WTC11 (cell line): ENCODE measurements around the gene SLC66A2. TPM values are rescaled to one million over a fixed set of nuclear protein-coding genes. Genes with fewer than 3 reads are reported as not detected.

Experiments used
- ATAC-seq: fragments of 200-7000 bp; cut with Tn5 transposase; 2 replicates; pipeline ENCODE4 v1.10.0; 2021; ENCODE audit warnings: mild to moderate bottlenecking, moderate library complexity
- CTCF ChIA-PET: fragments of 300-600 bp; sonication (Branson Sonifier 250); formaldehyde crosslinking; loops from one replicate; lab custom pipeline; 2021; ENCODE audit warnings: antibody characterized with exemption; lab: Charles Lee
- POLR2A ChIA-PET: fragments of 350-600 bp; sonication (Branson Sonifier 250); formaldehyde crosslinking; loops from one replicate; lab custom pipeline; 2021; ENCODE audit warnings: antibody characterized with exemption; lab: Charles Lee
- DNase-seq: peaks from one replicate; pipeline ENCODE4 v3.0.0; 2021; ENCODE audit warnings: low spot score
- H3K27ac Mint-ChIP-seq: 2 replicates; pipeline ENCODE4 v1.8.0; 2021; ENCODE audit warnings: mixed read lengths
- H3K27me3 Mint-ChIP-seq: 2 replicates; pipeline ENCODE4 v1.8.0; 2021; ENCODE audit warnings: low read depth, mild to moderate bottlenecking, moderate library complexity, mixed read lengths
- H3K36me3 Mint-ChIP-seq: 2 replicates; pipeline ENCODE4 v1.8.0; 2021; ENCODE audit warnings: mixed read lengths
- H3K4me1 Mint-ChIP-seq: 2 replicates; pipeline ENCODE4 v1.8.0; 2022; ENCODE audit warnings: mixed read lengths
- H3K4me3 Mint-ChIP-seq: 2 replicates; pipeline ENCODE4 v1.8.0; 2021; ENCODE audit warnings: mild to moderate bottlenecking, moderate library complexity, mixed read lengths
- H3K9me3 Mint-ChIP-seq: 2 replicates; pipeline ENCODE4 v1.8.0; 2021; ENCODE audit warnings: mixed read lengths
- ATF6 ChIP-seq: sonication (generic); formaldehyde crosslinking; IDR thresholded peaks from 2 replicates; pipeline ENCODE4 v1.8.1; 2023; ENCODE audit warnings: mild to moderate bottlenecking, missing genetic modification reagents
- CREB1 ChIP-seq: sonication (generic); formaldehyde crosslinking; IDR thresholded peaks from 2 replicates; pipeline ENCODE4 v1.8.0; 2023; ENCODE audit warnings: mild to moderate bottlenecking, missing genetic modification reagents
- CREM ChIP-seq: sonication (generic); formaldehyde crosslinking; IDR thresholded peaks from 2 replicates; pipeline ENCODE4 v1.8.1; 2022; ENCODE audit warnings: mild to moderate bottlenecking, missing genetic modification reagents, moderate library complexity
- FOXK1 ChIP-seq: sonication (generic); formaldehyde crosslinking; IDR thresholded peaks from 2 replicates; pipeline ENCODE4 v1.8.0; 2022; ENCODE audit warnings: mild to moderate bottlenecking, moderate library complexity, missing genetic modification reagents
- FOXP1 ChIP-seq: sonication (generic); formaldehyde crosslinking; IDR thresholded peaks from 2 replicates; pipeline ENCODE4 v1.8.0; 2022; ENCODE audit warnings: missing genetic modification reagents, mild to moderate bottlenecking, moderate library complexity, borderline replicate concordance
- GTF2I ChIP-seq: fragments of 250-450 bp; sonication (Bioruptor Pico); conservative IDR thresholded peaks from 2 replicates; pipeline ENCODE4 v1.4.0; 2021; ENCODE audit warnings: mild to moderate bottlenecking
- HMGXB4 ChIP-seq: sonication (generic); formaldehyde crosslinking; IDR thresholded peaks from 2 replicates; pipeline ENCODE4 v1.8.1; 2023; ENCODE audit warnings: mild to moderate bottlenecking, moderate library complexity, missing genetic modification reagents
- KAT7 ChIP-seq: sonication (generic); formaldehyde crosslinking; IDR thresholded peaks from 2 replicates; pipeline ENCODE4 v1.8.1; 2023; ENCODE audit warnings: missing genetic modification reagents, mild to moderate bottlenecking, borderline replicate concordance
- MYBL2 ChIP-seq: sonication (generic); formaldehyde crosslinking; IDR thresholded peaks from 2 replicates; pipeline ENCODE4 v1.8.1; 2023; ENCODE audit warnings: mild to moderate bottlenecking, moderate library complexity, missing genetic modification reagents
- NFATC4 ChIP-seq: fragments of 250-450 bp; sonication (Bioruptor Pico); IDR thresholded peaks from 2 replicates; pipeline ENCODE4 v1.9.0; 2021; ENCODE audit warnings: mild to moderate bottlenecking
- NR3C1 ChIP-seq: sonication (generic); formaldehyde crosslinking; conservative IDR thresholded peaks from 2 replicates; pipeline ENCODE4 v1.8.1; 2023; ENCODE audit warnings: low read depth, mild to moderate bottlenecking, missing genetic modification reagents
- PRRX2 ChIP-seq: fragments of 250-450 bp; sonication (Bioruptor Pico); IDR thresholded peaks from 2 replicates; pipeline ENCODE4 v1.8.0; 2021; ENCODE audit warnings: mild to moderate bottlenecking
- SP1 ChIP-seq: sonication (generic); formaldehyde crosslinking; conservative IDR thresholded peaks from 2 replicates; pipeline ENCODE4 v1.8.1; 2022; ENCODE audit warnings: missing genetic modification reagents
- TEAD4 ChIP-seq: sonication (generic); formaldehyde crosslinking; IDR thresholded peaks from 2 replicates; pipeline ENCODE4 v1.8.0; 2022; ENCODE audit warnings: mild to moderate bottlenecking, missing genetic modification reagents
- TP53 ChIP-seq: sonication (generic); formaldehyde crosslinking; IDR thresholded peaks from 2 replicates; pipeline ENCODE4 v1.8.1; 2023; ENCODE audit warnings: mild to moderate bottlenecking, missing genetic modification reagents
- USF1 ChIP-seq: sonication (generic); formaldehyde crosslinking; IDR thresholded peaks from 2 replicates; pipeline ENCODE4 v1.8.0; 2022; ENCODE audit warnings: mild to moderate bottlenecking, missing genetic modification reagents
- ZNF232 ChIP-seq: sonication (generic); formaldehyde crosslinking; IDR thresholded peaks from 2 replicates; pipeline ENCODE4 v1.8.0; 2022; ENCODE audit warnings: mild to moderate bottlenecking, missing genetic modification reagents
- ZNF423 ChIP-seq: fragments of 250-450 bp; sonication (Bioruptor Pico); IDR thresholded peaks from 2 replicates; pipeline ENCODE4 v2.1.2; 2022; ENCODE audit warnings: mild to moderate bottlenecking, moderate library complexity
- ZNF512 ChIP-seq: sonication (generic); formaldehyde crosslinking; IDR thresholded peaks from 2 replicates; pipeline ENCODE4 v1.8.1; 2022; ENCODE audit warnings: missing genetic modification reagents, borderline replicate concordance
- total RNA-seq: library from RNA; stranded (reverse); gene quantifications from 3 replicates; pipeline ENCODE4 v1.2.3, GENCODE V29; 2021

Gene SLC66A2
- total RNA-seq, 1 experiment from 2014 or later, result 20.9 TPM

GRCh38 chr18:79938196-79938595 lies 13.3 kb downstream of the SLC66A2 start:
- no peak overlapping the region for H3K27ac Mint-ChIP-seq
- no peak overlapping the region for H3K4me3 Mint-ChIP-seq
- no peaks in the 10 kb centered on the region for H3K27me3 Mint-ChIP-seq
- CTCF ChIA-PET, result no interaction called here
- peak; percentile 5 for DNase-seq
- no peak for TF ChIP-seq FOXP1 (CRISPR knock-in tag)
- TF ChIP-seq, all 79 proteins: peak for 0
- H3K36me3 Mint-ChIP-seq, result peaks cover 9% of the 10 kb centered on the region
- H3K4me1 Mint-ChIP-seq, result peaks cover 8% of the 10 kb centered on the region
- peaks cover 10% of the 10 kb centered on the region for H3K9me3 Mint-ChIP-seq
- ATAC-seq, result no peak
- POLR2A ChIA-PET, result no interaction called here

GRCh38 chr18:79937103-79937860 lies 14.2 kb downstream of the SLC66A2 start:
- H3K27me3 Mint-ChIP-seq, result no peaks in the 10 kb centered on the region
- TF ChIP-seq MYBL2 (no peak), USF1 (no peak), ATF6 (no peak), SP1 (CRISPR knock-in tag) (no peak), NR3C1 (CRISPR knock-in tag) (no peak), GTF2I (CRISPR knock-in tag) (no peak), FOXK1 (CRISPR knock-in tag) (no peak), ZNF423 (CRISPR knock-in tag) (no peak), CREM (CRISPR knock-in tag) (no peak), KAT7 (no peak)
- DNase-seq (peak; percentile 7), ATAC-seq (no peak)
- peaks cover 8% of the 10 kb centered on the region for H3K4me1 Mint-ChIP-seq
- H3K36me3 Mint-ChIP-seq, result peaks cover 11% of the 10 kb centered on the region
- ChIA-PET POLR2A (no interaction called here), CTCF (no interaction called here)
- 0 out of 2 replicates have a peak overlapping the region, but pooled peaks have one; percentile 76 for H3K27ac Mint-ChIP-seq
- no peak overlapping the region for H3K4me3 Mint-ChIP-seq
- peaks cover 17% of the 10 kb centered on the region for H3K9me3 Mint-ChIP-seq

- CTCF ChIA-PET, result no interaction called here
- TF ChIP-seq HMGXB4 (CRISPR knock-in tag), result no peak
- no peak for TF ChIP-seq TP53 (CRISPR knock-in tag)
- no peak for TF ChIP-seq CREB1 (CRISPR knock-in tag)
- TF ChIP-seq, all 79 proteins: peak for 0
- peaks cover 8% of the 10 kb centered on the region for H3K4me1 Mint-ChIP-seq
- peaks cover 21% of the 10 kb centered on the region for H3K9me3 Mint-ChIP-seq
- H3K27ac Mint-ChIP-seq, result no peak overlapping the region
- no peak overlapping the region for H3K4me3 Mint-ChIP-seq
- DNase-seq (peak; percentile 6), ATAC-seq (no peak)
- POLR2A ChIA-PET, result no interaction called here
- H3K36me3 Mint-ChIP-seq, result peaks cover 11% of the 10 kb centered on the region
- no peaks in the 10 kb centered on the region for H3K27me3 Mint-ChIP-seq
These were observed 14.8 kb downstream of the SLC66A2 start for GRCh38 chr18:79936641-79937040.

GRCh38 chr18:79935925-79936324 lies 15.5 kb downstream of the SLC66A2 start:
- no peak overlapping the region for H3K27ac Mint-ChIP-seq
- DNase-seq, result peak; percentile 2
- ATAC-seq, result no peak
- H3K36me3 Mint-ChIP-seq, result peaks cover 17% of the 10 kb centered on the region
- ChIA-PET POLR2A (no interaction called here), CTCF (interaction anchor here (1.0 kb wide), 1 partner anchor 16 kb away, joined by 4 read pairs; no protein-coding TSS in a partner anchor)
- no peak overlapping the region for H3K4me3 Mint-ChIP-seq
- no peaks in the 10 kb centered on the region for H3K27me3 Mint-ChIP-seq
- peaks cover 28% of the 10 kb centered on the region for H3K9me3 Mint-ChIP-seq
- H3K4me1 Mint-ChIP-seq, result peaks cover 8% of the 10 kb centered on the region
- TF ChIP-seq TEAD4 (no peak), PRRX2 (CRISPR knock-in tag) (no peak), CREB1 (CRISPR knock-in tag) (no peak), ZNF512 (no peak), ZNF232 (CRISPR knock-in tag) (no peak), NFATC4 (no peak), ATF6 (no peak)
